ENCODE data around the gene TBX19. TPM values are rescaled to one million over a fixed set of nuclear protein-coding genes. Genes with fewer than 3 reads are reported as not detected.

Gene TBX19
- polyA plus RNA-seq, 1 experiment: 2.3 TPM

DNA sequence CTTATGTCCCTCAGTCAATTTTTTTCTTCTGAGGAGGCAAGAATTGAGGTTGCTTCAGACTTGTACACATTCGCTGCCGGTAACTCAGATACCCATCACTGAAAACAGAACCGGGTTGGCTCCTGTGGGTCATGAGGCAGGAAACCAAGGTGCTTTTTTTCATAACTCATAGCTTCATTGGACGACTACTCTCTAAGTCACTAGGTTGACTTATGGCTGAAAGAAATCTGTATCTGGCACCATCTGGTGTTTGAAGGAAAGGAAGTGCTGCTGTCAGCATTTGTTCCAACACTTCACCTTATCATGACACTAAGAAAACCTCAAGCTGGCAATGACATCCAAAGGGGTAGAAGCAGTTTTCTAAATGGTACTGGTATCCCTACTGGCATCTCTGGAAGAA is 82.3 kb downstream of the TBX19 start:
- DNase-seq (ENCODE audit: low read depth): no peak
- TF ChIP-seq, protein P1, sequence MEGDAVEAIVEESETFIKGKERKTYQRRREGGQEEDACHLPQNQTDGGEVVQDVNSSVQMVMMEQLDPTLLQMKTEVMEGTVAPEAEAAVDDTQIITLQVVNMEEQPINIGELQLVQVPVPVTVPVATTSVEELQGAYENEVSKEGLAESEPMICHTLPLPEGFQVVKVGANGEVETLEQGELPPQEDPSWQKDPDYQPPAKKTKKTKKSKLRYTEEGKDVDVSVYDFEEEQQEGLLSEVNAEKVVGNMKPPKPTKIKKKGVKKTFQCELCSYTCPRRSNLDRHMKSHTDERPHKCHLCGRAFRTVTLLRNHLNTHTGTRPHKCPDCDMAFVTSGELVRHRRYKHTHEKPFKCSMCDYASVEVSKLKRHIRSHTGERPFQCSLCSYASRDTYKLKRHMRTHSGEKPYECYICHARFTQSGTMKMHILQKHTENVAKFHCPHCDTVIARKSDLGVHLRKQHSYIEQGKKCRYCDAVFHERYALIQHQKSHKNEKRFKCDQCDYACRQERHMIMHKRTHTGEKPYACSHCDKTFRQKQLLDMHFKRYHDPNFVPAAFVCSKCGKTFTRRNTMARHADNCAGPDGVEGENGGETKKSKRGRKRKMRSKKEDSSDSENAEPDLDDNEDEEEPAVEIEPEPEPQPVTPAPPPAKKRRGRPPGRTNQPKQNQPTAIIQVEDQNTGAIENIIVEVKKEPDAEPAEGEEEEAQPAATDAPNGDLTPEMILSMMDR (IDR thresholded peaks at IDR 0.05; ENCODE audit: insufficient read depth, low read depth, low read length): no peak
- ChIA-PET POLR2A (no interaction called here), CTCF (no interaction called here)
- Histone ChIP-seq H3K27me3 (ENCODE audit: control insufficient read depth, insufficient read depth, low read length) (peaks cover 3% of the 10 kb centered on the region), H3K36me3 (ENCODE audit: control insufficient read depth, insufficient read depth, low read length) (no peaks in the 10 kb centered on the region), H3K4me3 (ENCODE audit: low read depth, low read length) (no peak overlapping the region)

Small RNAs within 50 kb of the gene (small RNA-seq; reads per million reads assigned to genes)
- gene RNU6-1310P (ENCODE audit: insufficient read length, low read depth, low replicate concordance): not detected

Other genes starting within 250 kb of the TBX19 start
- 14.7 and 20.4 TPM in 2 replicates for gene GPR161, start 143.9 kb upstream of the TBX19 start, polyA plus RNA-seq (2011; rRNA removed)
- 17.2 and 37.6 TPM in 2 replicates for gene TIPRL, start 101.9 kb upstream of the TBX19 start, polyA plus RNA-seq (2011; rRNA removed)
- 19.2 and 29.6 TPM in 2 replicates for gene SFT2D2, start 54.9 kb upstream of the TBX19 start, polyA plus RNA-seq (2011; rRNA removed)

Measured in BJ (cell line).